Uterus (tissue), 4 donors: ENCODE data around the gene TMEM61. TPM values are rescaled to one million over a fixed set of nuclear protein-coding genes. Genes with fewer than 3 reads are reported as not detected.
"Not testable (repeated sequence)": the region's sequence is repeated elsewhere in the genome, so short reads cannot be mapped to it uniquely, and the experiment has no call there.

ENCODE experiments used
- DNase-seq, 2 donors: peaks; one replicate each; pipeline ENCODE4 v3.0.0-alpha.2; 2019 to 2020
- H3K27ac ChIP-seq, 2 donors: fragments of 200-600 bp; sonication (generic); 1 replicate in 1 of 2; 2 replicates in 1 of 2; pipeline ENCODE4 v1.5.1; 2016 to 2018
- H3K27me3 ChIP-seq, 2 donors: fragments of 200-600 bp; sonication (generic); one replicate each; pipeline ENCODE4 v1.5.1; 2018 to 2019; ENCODE audit warnings: control low read depth in 1 of 2
- H3K36me3 ChIP-seq, 2 donors: fragments of 200-600 bp; sonication (generic); one replicate each; pipeline ENCODE4 v1.5.1; 2019; ENCODE audit warnings: control low read depth in 1 of 2
- H3K4me1 ChIP-seq, 2 donors: fragments of 200-600 bp; sonication (generic); one replicate each; pipeline ENCODE4 v1.5.1; 2018 to 2019; ENCODE audit warnings: control low read depth in 1 of 2
- H3K4me3 ChIP-seq, 2 donors: fragments of 200-600 bp; sonication (generic); 1 replicate in 1 of 2; 2 replicates in 1 of 2; pipeline ENCODE4 v1.5.1; 2018 to 2019; ENCODE audit warnings: mild to moderate bottlenecking in 1 of 2
- H3K9me3 ChIP-seq, 2 donors: fragments of 200-600 bp; sonication (generic); one replicate each; pipeline ENCODE4 v1.5.1; 2019; ENCODE audit warnings: control low read depth in 1 of 2
- POLR2A ChIP-seq, 2 donors: fragments of 450-650 bp; IDR thresholded peaks; one replicate each; pipeline ENCODE4 v1.6.1; 2016; ENCODE audit warnings: antibody characterized with exemption in 2 of 2, mild to moderate bottlenecking in 1 of 2, moderate library complexity in 1 of 2
- intact Hi-C: fragments of 100-400 bp; cut with DNase I; formaldehyde crosslinking; loops from one replicate; pipeline ENCODE4 v1.15.1; 2023; ENCODE audit warnings: low total_unique reads
- total RNA-seq, 4 donors: library from RNA; depleted of rRNA in 3 of 4; stranded (reverse); fragments of >200 nt in 3 of 4; gene quantifications; one replicate each; pipeline versions ENCODE4 v1.1.0 to v1.2.4, GENCODE V29; 2014 to 2023
- TF ChIP-seq, protein P1 (sequence below), 4 experiments: fragments of 200-600 bp in 2 of 4; fragments of 450-650 bp in 2 of 4; sonication (generic) in 2 of 4; IDR thresholded peaks; one replicate each; pipeline ENCODE4 v1.5.1; 2016 to 2019; ENCODE audit warnings: antibody characterized with exemption in 4 of 4, mild to moderate bottlenecking in 2 of 4, moderate library complexity in 1 of 4
- donor health status: DM: yes; HTN: yes; CAD: no.

Gene TMEM61
- total RNA-seq, 4 donors from 2014 or later = 0.35 TPM; not detected in 3

DNA sequence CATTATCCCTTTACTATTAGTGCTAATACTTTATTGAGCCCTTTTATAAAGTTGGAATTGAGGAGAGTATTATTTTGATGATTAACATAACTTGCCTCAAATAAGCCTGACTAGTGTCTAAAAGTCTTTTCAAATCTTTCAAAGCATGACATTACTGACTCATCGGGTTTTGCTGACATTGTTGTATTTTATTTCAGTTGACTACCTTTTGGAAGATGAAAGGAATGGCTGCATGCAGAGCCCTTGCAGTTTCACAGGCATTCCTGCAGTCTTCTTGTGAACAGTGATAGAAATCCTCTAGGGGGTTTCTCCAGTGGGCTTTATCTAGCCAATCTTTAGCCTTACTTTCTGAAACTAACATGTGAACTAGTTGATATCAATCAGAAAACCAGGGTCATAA lies 43.0 kb upstream of the TMEM61 start:
- no peak overlapping the region for H3K27ac ChIP-seq
- no peaks in the 10 kb centered on the region for H3K36me3 ChIP-seq
- no peak for DNase-seq
- H3K4me1 ChIP-seq = no peaks in the 10 kb centered on the region
- H3K27me3 ChIP-seq = no peaks in the 10 kb centered on the region
- intact Hi-C loops = no loop called here
- H3K4me3 ChIP-seq = no peak overlapping the region
- TF ChIP-seq POLR2A (IDR thresholded peaks at IDR 0.05) = no peak
- TF ChIP-seq, protein P1, sequence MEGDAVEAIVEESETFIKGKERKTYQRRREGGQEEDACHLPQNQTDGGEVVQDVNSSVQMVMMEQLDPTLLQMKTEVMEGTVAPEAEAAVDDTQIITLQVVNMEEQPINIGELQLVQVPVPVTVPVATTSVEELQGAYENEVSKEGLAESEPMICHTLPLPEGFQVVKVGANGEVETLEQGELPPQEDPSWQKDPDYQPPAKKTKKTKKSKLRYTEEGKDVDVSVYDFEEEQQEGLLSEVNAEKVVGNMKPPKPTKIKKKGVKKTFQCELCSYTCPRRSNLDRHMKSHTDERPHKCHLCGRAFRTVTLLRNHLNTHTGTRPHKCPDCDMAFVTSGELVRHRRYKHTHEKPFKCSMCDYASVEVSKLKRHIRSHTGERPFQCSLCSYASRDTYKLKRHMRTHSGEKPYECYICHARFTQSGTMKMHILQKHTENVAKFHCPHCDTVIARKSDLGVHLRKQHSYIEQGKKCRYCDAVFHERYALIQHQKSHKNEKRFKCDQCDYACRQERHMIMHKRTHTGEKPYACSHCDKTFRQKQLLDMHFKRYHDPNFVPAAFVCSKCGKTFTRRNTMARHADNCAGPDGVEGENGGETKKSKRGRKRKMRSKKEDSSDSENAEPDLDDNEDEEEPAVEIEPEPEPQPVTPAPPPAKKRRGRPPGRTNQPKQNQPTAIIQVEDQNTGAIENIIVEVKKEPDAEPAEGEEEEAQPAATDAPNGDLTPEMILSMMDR (IDR thresholded peaks at IDR 0.05) = no peak
- H3K9me3 ChIP-seq = no peaks in the 10 kb centered on the region

GRCh38 chr1:54938955-54939354 lies 41.5 kb upstream of the TMEM61 start:
- intact Hi-C loops, DNase-seq, H3K9me3 ChIP-seq: not testable (repeated sequence)

GRCh38 chr1:54940042-54940441 lies 40.4 kb upstream of the TMEM61 start:
- H3K4me1 ChIP-seq = no peaks in the 10 kb centered on the region
- H3K36me3 ChIP-seq = no peaks in the 10 kb centered on the region
- TF ChIP-seq, protein P1 (IDR thresholded peaks at IDR 0.05) = no peak
- no peak for TF ChIP-seq POLR2A (IDR thresholded peaks at IDR 0.05)
- H3K4me3 ChIP-seq = no peak overlapping the region
- no peak for DNase-seq
- H3K9me3 ChIP-seq = no peaks in the 10 kb centered on the region
- intact Hi-C loops = no loop called here
- H3K27ac ChIP-seq = no peak overlapping the region
- no peaks in the 10 kb centered on the region for H3K27me3 ChIP-seq

More at GRCh38 chr1:54938955-54939354, 41.5 kb upstream of the TMEM61 start:
- not testable (repeated sequence) for H3K27me3 ChIP-seq, H3K36me3 ChIP-seq, H3K27ac ChIP-seq, H3K4me1 ChIP-seq, H3K4me3 ChIP-seq

- Histone ChIP-seq H3K9me3 (no peaks in the 10 kb centered on the region), H3K27me3 (no peaks in the 10 kb centered on the region), H3K4me1 (no peaks in the 10 kb centered on the region), H3K36me3 (no peaks in the 10 kb centered on the region), H3K27ac (no peak overlapping the region), H3K4me3 (no peak overlapping the region)
- no peak for DNase-seq
- no peak for TF ChIP-seq POLR2A (IDR thresholded peaks at IDR 0.05)
- TF ChIP-seq, protein P1 (IDR thresholded peaks at IDR 0.05) = no peak
- intact Hi-C loops = no loop called here
These were observed 37.5 kb upstream of the TMEM61 start for GRCh38 chr1:54942976-54943375.

GRCh38 chr1:54944610-54945392 lies 35.6 kb upstream of the TMEM61 start:
- peak; percentile 37 to 43 for DNase-seq
- intact Hi-C loops = no loop called here

More at GRCh38 chr1:54944610-54945392, 35.6 kb upstream of the TMEM61 start:
- H3K4me1 ChIP-seq = no peaks in the 10 kb centered on the region
- no peak overlapping the region for H3K4me3 ChIP-seq
- no peak overlapping the region for H3K27ac ChIP-seq
- H3K36me3 ChIP-seq = no peaks in the 10 kb centered on the region
- no peak for TF ChIP-seq POLR2A (IDR thresholded peaks at IDR 0.05)
- TF ChIP-seq, protein P1 (IDR thresholded peaks at IDR 0.05) = peak; percentile 51 to 71 (median 62)
- H3K9me3 ChIP-seq = no peaks in the 10 kb centered on the region
- H3K27me3 ChIP-seq = no peaks in the 10 kb centered on the region
